H1 (cell line): ENCODE data around the gene TP63. TPM values are rescaled to one million over a fixed set of nuclear protein-coding genes. Genes with fewer than 3 reads are reported as not detected.

ENCODE experiments used
- CTCF ChIA-PET: fragments of 300-600 bp; sonication (Branson Sonifier 250); formaldehyde crosslinking; loops from one replicate; lab custom pipeline; 2021; ENCODE audit not compliant: partially characterized antibody; lab: Charles Lee
- POLR2A ChIA-PET: fragments of 300-600 bp; sonication (Branson Sonifier 250); formaldehyde crosslinking; loops from one replicate; lab custom pipeline; 2021; ENCODE audit warnings: inconsistent platforms; ENCODE audit not compliant: partially characterized antibody; lab: Charles Lee
- DNase-seq, 2 experiments: peaks; one replicate each; pipeline versions ENCODE4 v3.0.0 to v3.0.0-alpha.2; 2010 to 2022; ENCODE audit warnings: low spot score in 2 of 2, low read depth in 1 of 2, mixed read lengths in 1 of 2
- FAIRE-seq: peaks from 2 replicates; lab custom pipeline; 2011; peaks lifted over from hg19 to GRCh38; lab: Jason Lieb, UNC
- H2AFZ ChIP-seq: 2 replicates; pipeline ENCODE4 v1.8.1; 2012; ENCODE audit warnings: low read length, inconsistent platforms
- H2AK5ac ChIP-seq: 2 replicates; pipeline ENCODE4 v1.6.1; 2013; ENCODE audit warnings: low read depth, low read length
- H2BK120ac ChIP-seq: replicated peaks from 2 replicates; pipeline ENCODE3; 2013; ENCODE audit warnings: low read depth, low read length, inconsistent platforms
- H2BK12ac ChIP-seq: 2 replicates; pipeline ENCODE4 v1.6.1; 2013; ENCODE audit warnings: low read depth, low read length
- H2BK15ac ChIP-seq: 2 replicates; pipeline ENCODE4 v1.6.1; 2013; ENCODE audit warnings: low read length
- H2BK20ac ChIP-seq: 2 replicates; pipeline ENCODE4 v1.6.1; 2013; ENCODE audit warnings: low read length
- H2BK5ac ChIP-seq: 2 replicates; pipeline ENCODE4 v1.6.1; 2013; ENCODE audit warnings: low read depth, low read length
- H3K14ac ChIP-seq: 2 replicates; pipeline ENCODE4 v1.6.1; 2013; ENCODE audit warnings: inconsistent platforms; ENCODE audit not compliant: insufficient read length
- H3K18ac ChIP-seq: 2 replicates; pipeline ENCODE4 v1.6.1; 2013; ENCODE audit warnings: low read length; ENCODE audit errors: extremely low read depth
- H3K23ac ChIP-seq: 2 replicates; pipeline ENCODE4 v1.6.1; 2013; ENCODE audit warnings: inconsistent platforms; ENCODE audit not compliant: insufficient read length
- H3K23me2 ChIP-seq: 2 replicates; pipeline ENCODE4 v1.6.1; 2013; ENCODE audit warnings: low read depth, low read length
- H3K27ac ChIP-seq: 2 replicates; pipeline ENCODE4 v1.6.1; 2011; ENCODE audit warnings: low read depth, low read length, inconsistent platforms
- H3K27me3 ChIP-seq, 4 experiments: replicated peaks in 1 of 4; 1 replicate in 1 of 4; 2 replicates in 3 of 4; pipeline versions ENCODE4 v1.6.1 to v1.8.1; 2011 to 2013; ENCODE audit warnings: low read length in 3 of 4, mild to moderate bottlenecking in 3 of 4, inconsistent platforms in 2 of 4, mixed read lengths in 2 of 4, moderate library complexity in 1 of 4; ENCODE audit not compliant: control insufficient read depth in 3 of 4, insufficient read depth in 3 of 4; ENCODE audit errors: extremely low read depth in 1 of 4
- H3K36me3 ChIP-seq, 4 experiments: 2 replicates each; pipeline versions ENCODE4 v1.6.1 to v1.8.1; 2011 to 2013; ENCODE audit warnings: mild to moderate bottlenecking in 4 of 4, low read length in 3 of 4, moderate library complexity in 2 of 4, control low read depth in 1 of 4, inconsistent platforms in 1 of 4; ENCODE audit not compliant: insufficient read depth in 4 of 4, control insufficient read depth in 2 of 4
- H3K4ac ChIP-seq: replicated peaks from 2 replicates; pipeline ENCODE3; 2013; ENCODE audit warnings: low read length, low read depth, mixed read lengths, inconsistent platforms; ENCODE audit not compliant: insufficient read length
- H3K4me1 ChIP-seq, 4 experiments: replicated peaks in 1 of 4; 1 replicate in 1 of 4; 2 replicates in 3 of 4; pipeline versions ENCODE4 v1.6.1 to v1.8.1; 2011 to 2013; ENCODE audit warnings: low read length in 3 of 4, inconsistent platforms in 2 of 4, mixed read lengths in 1 of 4; ENCODE audit not compliant: insufficient read depth in 4 of 4, control insufficient read depth in 3 of 4
- H3K4me2 ChIP-seq, 2 experiments: 2 replicates each; pipeline versions ENCODE4 v1.6.1 to v1.8.1; 2011 to 2013; ENCODE audit warnings: low read depth in 2 of 2, low read length in 2 of 2, control low read depth in 1 of 2, inconsistent platforms in 1 of 2, mild to moderate bottlenecking in 1 of 2; ENCODE audit not compliant: insufficient read depth in 1 of 2
- H3K4me3 ChIP-seq, 4 experiments: fragments of 200-600, 300-600 bp in 1 of 4; sonication (generic), shearing (Covaris generic), sonication (Bioruptor Twin) in 1 of 4; 2 replicates each; pipeline versions ENCODE4 v1.5.1 to v1.8.1; 2011 to 2016; ENCODE audit warnings: low read length in 4 of 4, low read depth in 3 of 4, control low read depth in 2 of 4, inconsistent platforms in 2 of 4, mild to moderate bottlenecking in 2 of 4, mixed read lengths in 1 of 4, moderate library complexity in 1 of 4; ENCODE audit not compliant: insufficient read depth in 2 of 4; ENCODE audit errors: extremely low read depth in 1 of 4
- H3K56ac ChIP-seq: replicated peaks from 2 replicates; pipeline ENCODE3; 2013; ENCODE audit warnings: low read depth, mild to moderate bottlenecking, mixed read lengths, low read length, inconsistent platforms; ENCODE audit not compliant: insufficient read length
- H3K79me1 ChIP-seq: 2 replicates; pipeline ENCODE4 v1.6.1; 2013; ENCODE audit warnings: low read depth, low read length, control low read depth
- H3K79me2 ChIP-seq, 2 experiments: 2 replicates each; pipeline versions ENCODE4 v1.6.1 to v1.8.1; 2012 to 2013; ENCODE audit warnings: low read length in 2 of 2, mild to moderate bottlenecking in 2 of 2, inconsistent platforms in 1 of 2; ENCODE audit not compliant: insufficient read depth in 2 of 2, control insufficient read depth in 1 of 2
- H3K9ac ChIP-seq, 4 experiments: replicated peaks in 1 of 4; 1 replicate in 1 of 4; 2 replicates in 3 of 4; pipeline versions ENCODE4 v1.6.1 to v1.8.1; 2011 to 2013; ENCODE audit warnings: low read depth in 3 of 4, low read length in 3 of 4, control low read depth in 2 of 4, mild to moderate bottlenecking in 2 of 4, moderate library complexity in 2 of 4, inconsistent platforms in 1 of 4; ENCODE audit errors: extremely low read depth in 1 of 4
- H3K9me3 ChIP-seq, 2 experiments: 2 replicates each; pipeline versions ENCODE4 v1.6.1 to v1.8.1; 2012 to 2013; ENCODE audit warnings: mild to moderate bottlenecking in 2 of 2, moderate library complexity in 2 of 2, control low read depth in 1 of 2, inconsistent platforms in 1 of 2, low read depth in 1 of 2, low read length in 1 of 2, mixed read lengths in 1 of 2; ENCODE audit not compliant: insufficient read depth in 2 of 2
- H4K20me1 ChIP-seq, 2 experiments: replicated peaks in 1 of 2; 2 replicates each; pipeline versions ENCODE3 to v1.8.1; 2011 to 2013; ENCODE audit warnings: inconsistent platforms in 2 of 2, low read length in 2 of 2, mild to moderate bottlenecking in 1 of 2; ENCODE audit not compliant: insufficient read depth in 2 of 2, control insufficient read depth in 1 of 2
- H4K5ac ChIP-seq: 2 replicates; pipeline ENCODE4 v1.6.1; 2013; ENCODE audit warnings: low read length, low read depth, mixed read lengths, inconsistent platforms; ENCODE audit not compliant: insufficient read length
- H4K8ac ChIP-seq: 2 replicates; pipeline ENCODE4 v1.8.0; 2013; ENCODE audit warnings: mild to moderate bottlenecking, moderate library complexity, low read length, inconsistent platforms; ENCODE audit not compliant: insufficient read depth; ENCODE audit errors: extremely low read depth
- H4K91ac ChIP-seq: replicated peaks from 2 replicates; pipeline ENCODE3; 2013; ENCODE audit warnings: low read length, mixed read lengths, inconsistent platforms; ENCODE audit not compliant: insufficient read length
- CEBPB ChIP-seq: IDR thresholded peaks from 2 replicates; pipeline ENCODE4 v1.6.1; 2012; ENCODE audit warnings: low read depth, low read length
- CHD1 ChIP-seq: IDR thresholded peaks from 2 replicates; pipeline ENCODE4 v1.6.1; 2012; ENCODE audit warnings: low read depth, low read length, improper control_type of control experiment
- E2F6 ChIP-seq: IDR thresholded peaks from 2 replicates; pipeline ENCODE4 v1.6.1; 2012; ENCODE audit warnings: inconsistent platforms
- HDAC2 ChIP-seq, 2 experiments: fragments of 300-600 bp in 1 of 2; sonication (generic) in 1 of 2; IDR thresholded peaks; 2 replicates each; pipeline ENCODE4 v1.6.1; 2011 to 2012; ENCODE audit warnings: low read depth in 2 of 2, low read length in 2 of 2, mild to moderate bottlenecking in 2 of 2, moderate library complexity in 2 of 2, borderline replicate concordance in 1 of 2, inconsistent platforms in 1 of 2
- NANOG ChIP-seq: IDR thresholded peaks from 2 replicates; pipeline ENCODE4 v1.6.1; 2011; ENCODE audit warnings: low read length, low read depth, mild to moderate bottlenecking, inconsistent platforms; ENCODE audit not compliant: insufficient read depth, poor library complexity, severe bottlenecking
- POLR2AphosphoS5 ChIP-seq: IDR thresholded peaks from 2 replicates; pipeline ENCODE4 v1.6.1; 2011; ENCODE audit warnings: low read depth, low read length
- POU5F1 ChIP-seq: IDR thresholded peaks from 2 replicates; pipeline ENCODE4 v1.6.1; 2011; ENCODE audit warnings: low read depth, mild to moderate bottlenecking, low read length, moderate library complexity
- RAD21 ChIP-seq, 2 experiments: IDR thresholded peaks in 1 of 2; conservative IDR thresholded peaks in 1 of 2; 2 replicates each; pipeline ENCODE4 v1.6.1; 2011; ENCODE audit warnings: low read depth in 2 of 2, low read length in 2 of 2, improper control_type of control experiment in 1 of 2, inconsistent platforms in 1 of 2, mild to moderate bottlenecking in 1 of 2, moderate library complexity in 1 of 2
- RBBP5 ChIP-seq: IDR thresholded peaks from 2 replicates; pipeline ENCODE4 v1.7.1; 2012; ENCODE audit warnings: low read depth, mild to moderate bottlenecking, inconsistent platforms, low read length, moderate library complexity, borderline replicate concordance
- SIRT6 ChIP-seq: IDR thresholded peaks from one replicate; pipeline ENCODE4 v1.7.1; 2012; ENCODE audit warnings: low read length, inconsistent platforms
- SIX5 ChIP-seq: IDR thresholded peaks from 2 replicates; pipeline ENCODE4 v1.6.1; 2011; ENCODE audit warnings: mild to moderate bottlenecking, low read depth, low read length
- USF2 ChIP-seq: IDR thresholded peaks from 2 replicates; pipeline ENCODE4 v1.6.1; 2011; ENCODE audit warnings: low read length, improper control_type of control experiment
- WGBS, 2 experiments: shearing (Covaris generic) in 1 of 2; methylation state at CpG; one replicate each; pipeline versions ENCODE4 v1.1.6 to v1.1.7; 2013 to 2015; ENCODE audit warnings: low lambda C conversion rate in 2 of 2, mixed read lengths in 2 of 2, inconsistent platforms in 1 of 2, low coverage in 1 of 2, missing lambda C conversion rate in 1 of 2; ENCODE audit not compliant: insufficient replicate concordance in 2 of 2, insufficient coverage in 1 of 2, insufficient read length in 1 of 2; ENCODE audit errors: extremely low coverage in 1 of 2, missing lambda C conversion rate in 1 of 2; 5-methylcytosine and 5-hydroxymethylcytosine counted together
- polyA plus RNA-seq, 7 experiments: library from polyadenylated mRNA; depleted of rRNA in 3 of 7; stranded (reverse) in 5 of 7; unstranded in 2 of 7; fragments of >200 nt in 5 of 7; fragments of 200-250 nt in 2 of 7; gene quantifications; 1 replicate in 5 of 7; 2 replicates in 1 of 7; 4 replicates in 1 of 7; pipeline versions ENCODE4 v1.2.1 to v1.2.3, GENCODE V29; 2011 to 2013; ENCODE audit warnings: missing spikeins in 2 of 7, mixed read lengths in 2 of 7
- total RNA-seq: library from RNA; stranded (reverse); fragmentation: NEBNext Ultra II Directional; extraction: Animal tissue kit (Norgen Biotek cat#: 25700); gene quantifications from 2 replicates; pipeline ENCODE4 v1.2.1, GENCODE V29; 2021

TP63 gene
- total and polyA plus RNA-seq, 2 of the 8 experiments (the other 6 are each of a cell fraction or from before 2014, with no cell fraction given): not detected

- POLR2A ChIA-PET: no interaction called here
- H2BK5ac ChIP-seq: no peak overlapping the region
- H3K79me2 ChIP-seq: no peaks in the 10 kb centered on the region
- H2AK5ac ChIP-seq: no peak overlapping the region
- H3K23ac ChIP-seq: no peak overlapping the region
- H3K9me3 ChIP-seq: no peaks in the 10 kb centered on the region
- no peak overlapping the region for H3K27ac ChIP-seq
- no peak overlapping the region for H3K4ac ChIP-seq
- no peak overlapping the region for H2BK120ac ChIP-seq
- H4K5ac ChIP-seq: no peak overlapping the region
- H3K4me2 ChIP-seq: no peak overlapping the region
- no peaks in the 10 kb centered on the region for H3K36me3 ChIP-seq
- H3K4me1 ChIP-seq: no peaks in the 10 kb centered on the region
- DNase-seq (no peak), FAIRE-seq (no peak)
- no peak overlapping the region for H2BK12ac ChIP-seq
- no peaks in the 10 kb centered on the region for H4K20me1 ChIP-seq
- 0 out of 2 replicates have a peak, but pooled peaks cover 1% of the 10 kb centered on the region for H3K23me2 ChIP-seq
- CTCF ChIA-PET: no interaction called here
- H3K4me3 ChIP-seq: no peak overlapping the region
- no peak overlapping the region for H3K56ac ChIP-seq
- no peak overlapping the region for H2BK20ac ChIP-seq
- H4K8ac ChIP-seq: no peak overlapping the region
- H3K14ac ChIP-seq: no peak overlapping the region
- H3K79me1 ChIP-seq: no peaks in the 10 kb centered on the region
- no peak overlapping the region for H4K91ac ChIP-seq
- H3K9ac ChIP-seq: no peak overlapping the region
- 94% methylated on average over 3 of the region's 3 CpGs; no CpG with 5 or more reads in 1 of the 2 experiments for WGBS, 2 experiments
- H3K27me3 ChIP-seq: no peaks in the 10 kb centered on the region
- H2BK15ac ChIP-seq: no peak overlapping the region
- no peak overlapping the region for H3K18ac ChIP-seq
- H2AFZ ChIP-seq: no peak overlapping the region
- TF ChIP-seq CEBPB: no peak
- no peak for TF ChIP-seq E2F6
- TF ChIP-seq POLR2AphosphoS5: no peak
- no peak for TF ChIP-seq POU5F1
- TF ChIP-seq RAD21 (IDR thresholded peaks at IDR 0.05 in 1 of 2, conservative IDR thresholded peaks at IDR 0.05 in 1 of 2; ENCODE audit: low read depth in 2 of 2, low read length in 2 of 2): no peak
- no peak for TF ChIP-seq CHD1
- TF ChIP-seq RBBP5: no peak
- TF ChIP-seq USF2: no peak
- TF ChIP-seq HDAC2 (IDR thresholded peaks at IDR 0.05; ENCODE audit: borderline replicate concordance in 1 of 2, low read depth in 2 of 2, low read length in 2 of 2): no peak
- TF ChIP-seq SIRT6: no peak
- TF ChIP-seq SIX5: no peak
- TF ChIP-seq NANOG: no peak
Observed at GRCh38 chr3:189914799-189915198, 283.6 kb downstream of the TP63 start.
